GM12878 (cell line): ENCODE measurements around the gene ATP12A. TPM values are rescaled to one million over a fixed set of nuclear protein-coding genes. Genes with fewer than 3 reads are reported as not detected.

Experiments used
- ATAC-seq: fragments of 200-7000 bp; cut with Tn5 transposase; 3 replicates; pipeline ENCODE4 v1.9.1; 2020; ENCODE audit warnings: mild to moderate bottlenecking, moderate library complexity
- BruUV-seq: library from RNA; stranded (reverse); fragments of 400-500 nt; replicated peaks from 2 replicates; lab custom pipeline; 2021; lab: Mats Ljungman, UMichigan
- CTCF ChIA-PET: fragments of 300-600 bp; sonication (Branson Sonifier 250); formaldehyde crosslinking; extraction: SDS; loops from one replicate; lab custom pipeline; 2021; ENCODE audit warnings: inconsistent platforms; lab: Yijun Ruan, JAX
- POLR2A ChIA-PET: fragments of 350-600 bp; formaldehyde crosslinking; extraction: SDS; loops from one replicate; lab custom pipeline; 2021; ENCODE audit warnings: inconsistent platforms; lab: Charles Lee
- RAD21 ChIA-PET: fragments of 300-600 bp; sonication (Branson Sonifier 250); formaldehyde crosslinking; loops from one replicate; lab custom pipeline; 2023; ENCODE audit warnings: antibody characterized with exemption; ENCODE audit not compliant: unreplicated experiment; lab: Charles Lee
- SMC1A ChIA-PET: fragments of 300-600 bp; sonication (Branson Sonifier 250); formaldehyde crosslinking; loops from one replicate; lab custom pipeline; 2023; ENCODE audit not compliant: unreplicated experiment, uncharacterized antibody; lab: Charles Lee
- DNase-seq: peaks from one replicate; pipeline ENCODE4 v3.0.0-alpha.2; 2011; ENCODE audit warnings: low read depth, low spot score
- FAIRE-seq: peaks from 3 replicates; lab custom pipeline; 2011; peaks lifted over from hg19 to GRCh38; lab: Jason Lieb, UNC
- H2AFZ ChIP-seq: 2 replicates; pipeline ENCODE4 v1.6.0; 2011; ENCODE audit warnings: low read depth, low read length, control low read depth; ENCODE audit not compliant: control insufficient read depth
- H3K27ac ChIP-seq: 2 replicates; pipeline ENCODE4 v1.5.1; 2011; ENCODE audit warnings: control low read depth; ENCODE audit not compliant: control insufficient read depth, insufficient read depth
- H3K27me3 ChIP-seq, 2 experiments: replicated peaks in 1 of 2; 2 replicates each; pipeline versions ENCODE4 v1.6.0 to v1.6.1; 2011; ENCODE audit warnings: low read length in 1 of 2; ENCODE audit not compliant: control insufficient read depth in 2 of 2, insufficient read depth in 2 of 2
- H3K36me3 ChIP-seq, 2 experiments: 2 replicates each; pipeline ENCODE4 v1.5.1; 2011; ENCODE audit warnings: low read length in 1 of 2; ENCODE audit not compliant: control insufficient read depth in 2 of 2, insufficient read depth in 2 of 2
- H3K4me1 ChIP-seq: 2 replicates; pipeline ENCODE4 v1.6.1; 2011; ENCODE audit warnings: mild to moderate bottlenecking, low read length, moderate library complexity, mixed read lengths; ENCODE audit not compliant: control insufficient read depth, insufficient read depth
- H3K4me2 ChIP-seq: 2 replicates; pipeline ENCODE4 v1.6.0; 2011; ENCODE audit warnings: control low read depth; ENCODE audit not compliant: control insufficient read depth, insufficient read depth
- H3K4me3 ChIP-seq: fragments of 200-600 bp; sonication (generic); 2 replicates; pipeline ENCODE4 v1.5.1; 2016
- H3K79me2 ChIP-seq: 2 replicates; pipeline ENCODE4 v1.6.0; 2011; ENCODE audit warnings: low read length; ENCODE audit not compliant: control insufficient read depth, insufficient read depth
- H3K9ac ChIP-seq: 2 replicates; pipeline ENCODE4 v1.8.0; 2011; ENCODE audit warnings: low read length, control low read depth, mixed read lengths; ENCODE audit not compliant: control insufficient read depth, insufficient read depth
- H3K9me3 ChIP-seq: replicated peaks from 3 replicates; pipeline ENCODE4 v1.5.1; 2011; ENCODE audit warnings: mild to moderate bottlenecking, low read length; ENCODE audit not compliant: control insufficient read depth, insufficient read depth
- H4K20me1 ChIP-seq: 2 replicates; pipeline ENCODE4 v1.6.0; 2011; ENCODE audit not compliant: control insufficient read depth, insufficient read depth
- CHD4 ChIP-seq: fragments of 200-600 bp; sonication (generic); IDR thresholded peaks from 2 replicates; pipeline ENCODE4 v1.6.1; 2016; ENCODE audit warnings: mild to moderate bottlenecking
- RUNX3 ChIP-seq: IDR thresholded peaks from 2 replicates; pipeline ENCODE4 v1.6.1; 2012; ENCODE audit warnings: low read length, inconsistent platforms
- TCF3 ChIP-seq: IDR thresholded peaks from 2 replicates; pipeline ENCODE4 v1.6.1; 2012; ENCODE audit warnings: low read depth, mild to moderate bottlenecking, low read length, borderline replicate concordance; ENCODE audit not compliant: insufficient read depth
- ZNF274 ChIP-seq: IDR thresholded peaks from one replicate; pipeline ENCODE4 v1.8.0; 2011; ENCODE audit not compliant: insufficient read length, insufficient read depth
- WGBS: methylation state at CpG from one replicate; pipeline ENCODE4 v1.1.6; 2016; ENCODE audit warnings: low lambda C conversion rate; ENCODE audit not compliant: insufficient replicate concordance, insufficient coverage; ENCODE audit errors: missing lambda C conversion rate; 5-methylcytosine and 5-hydroxymethylcytosine counted together
- in situ Hi-C: fragments of 300-500 bp; cut with MboI; formaldehyde crosslinking; loops from 9 replicates; pipeline ENCODE4 v1.14.3; 2018; ENCODE audit warnings: mixed read lengths
- intact Hi-C: fragments of 100-400 bp; cut with micrococcal nuclease; formaldehyde crosslinking; loops from one replicate; pipeline ENCODE4 v1.14.2; 2022; ENCODE audit not compliant: unreplicated experiment
- polyA plus RNA-seq, 11 experiments: library from polyadenylated mRNA; depleted of rRNA in 4 of 11; unstranded in 6 of 11; stranded (reverse) in 5 of 11; fragments of >200 nt; fragmentation: Nextera tagmentation in 4 of 11; fragmentation: Illumina TruSeq in 1 of 11; extraction: Ambion mirVana in 4 of 11; extraction: Trizol in 1 of 11; gene quantifications; 1 replicate in 1 of 11; 2 replicates in 10 of 11; pipeline versions ENCODE4 v1.2.1 to v1.2.3, GENCODE V29; 2011 to 2016; ENCODE audit warnings: inconsistent platforms in 2 of 11, missing spikeins in 2 of 11, low read depth in 1 of 11
- total RNA-seq, 4 experiments: library from RNA; depleted of rRNA in 3 of 4; stranded (reverse); fragments of >200 nt in 3 of 4; fragmentation: Illumina TruSeq in 1 of 4; extraction: Trizol in 1 of 4; gene quantifications; 2 replicates each; pipeline versions ENCODE4 v1.2.1 to v1.2.3, GENCODE V29; 2013 to 2021

ATP12A gene
- total and polyA plus RNA-seq, 10 of the 15 experiments (the other 5 are each of a cell fraction or from before 2014, with no cell fraction given), result 0.02 to 0.08 (median 0.04) TPM; not detected in 6

DNA sequence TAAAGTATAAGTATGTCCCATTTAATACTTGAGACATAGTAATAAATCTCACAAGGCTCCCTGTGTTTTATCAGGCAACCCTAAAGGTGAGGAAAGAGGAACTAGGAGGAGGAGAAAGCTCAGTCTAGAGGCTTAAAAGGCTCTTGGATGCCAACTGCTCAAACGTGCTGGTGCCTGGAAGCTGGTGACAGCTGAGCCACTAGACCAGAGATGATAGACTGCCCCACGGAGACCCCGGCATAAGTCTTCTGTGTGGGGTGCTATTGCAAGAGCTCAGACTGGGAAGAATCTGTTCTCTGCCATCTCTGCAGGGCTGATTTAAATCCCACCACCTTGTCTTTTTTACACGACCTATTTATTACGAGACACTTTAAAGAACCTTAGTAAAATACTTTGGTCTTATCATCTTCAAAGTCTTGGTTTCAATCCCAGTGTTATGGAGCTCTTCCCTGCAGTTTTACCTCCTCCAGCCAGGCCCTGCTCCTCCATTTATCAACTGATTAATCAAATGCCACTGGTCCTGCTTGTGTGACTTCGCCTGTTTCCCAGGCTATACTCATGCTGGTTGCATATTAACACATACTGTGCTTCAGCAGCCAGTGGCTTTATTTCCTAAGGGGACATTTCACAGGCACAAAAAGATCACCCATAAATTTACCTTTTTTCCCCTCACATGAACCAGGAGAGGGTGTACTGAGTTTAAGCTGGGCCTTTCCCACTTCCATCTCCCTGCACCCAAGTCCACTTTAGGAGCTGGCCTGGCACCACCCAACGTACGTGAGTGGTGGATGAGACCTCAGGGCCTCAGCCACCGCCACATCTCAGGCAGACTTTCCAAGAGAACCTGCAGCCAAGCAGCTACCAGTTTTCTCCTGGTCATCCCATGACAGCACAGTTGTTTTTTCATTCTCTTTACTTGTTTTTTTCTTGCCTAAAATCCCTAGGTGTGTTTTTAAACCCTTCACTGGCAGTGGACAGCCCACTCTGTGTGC, 7.8 kb upstream of the ATP12A start:
- Histone ChIP-seq H3K9me3 (no peaks in the 10 kb centered on the region), H3K79me2 (no peaks in the 10 kb centered on the region), H3K36me3 (no peaks in the 10 kb centered on the region), H3K4me3 (no peak overlapping the region), H3K4me2 (no peak overlapping the region), H4K20me1 (no peaks in the 10 kb centered on the region), H3K27me3 (peaks cover 0 to 2% of the 10 kb centered on the region in 2 experiments; a peak in 2 of 4 replicates), H3K4me1 (no peaks in the 10 kb centered on the region), H3K27ac (no peak overlapping the region), H2AFZ (no peak overlapping the region), H3K9ac (no peak overlapping the region)
- no TSS peak for BruUV-seq
- ATAC-seq, result no peak
- POLR2A ChIA-PET, result interaction anchor here (0.5 kb wide), 1 partner anchor 8 kb away, joined by 4 read pairs; no protein-coding TSS in a partner anchor
- no peak for TF ChIP-seq CHD4
- no peak for TF ChIP-seq ZNF274
- no peak for TF ChIP-seq TCF3
- no peak for TF ChIP-seq RUNX3
- intact Hi-C loops (no loop called here), in situ Hi-C loops (no loop called here)
- no peak for FAIRE-seq
- CTCF ChIA-PET, result interaction anchor here (0.7 to 4.1 kb wide), 12 partner anchors 10 to 369 kb away, joined by 3 to 34 read pairs (median 4); no protein-coding TSS in a partner anchor
- WGBS, result 51% methylated on average over 9 of the region's 9 CpGs
- DNase-seq, result no peak
- RAD21 ChIA-PET, result interaction anchor here (0.6 to 2.3 kb wide), 4 partner anchors 9 to 95 kb away, joined by 3 to 10 read pairs (median 3); no protein-coding TSS in a partner anchor
- SMC1A ChIA-PET, result interaction anchor here (1.6 to 2.4 kb wide), 3 partner anchors 11 to 92 kb away, joined by 5 to 10 read pairs (median 7); no protein-coding TSS in a partner anchor
